HEK293T (cell line): Measurements from ENCODE around the gene IL2RG.

Experiments
- ARNT ChIP-seq: fragments of 450-650 bp; IDR thresholded peaks from 2 replicates; pipeline ENCODE4 v1.6.1; 2017; ENCODE audit warnings: mild to moderate bottlenecking
- BHLHE40 ChIP-seq: fragments of 450-650 bp; IDR thresholded peaks from 2 replicates; pipeline ENCODE4 v1.6.1; 2016; ENCODE audit warnings: mild to moderate bottlenecking, moderate library complexity, borderline replicate concordance
- FOXA1 ChIP-seq: fragments of 450-650 bp; IDR thresholded peaks from 2 replicates; pipeline ENCODE4 v1.6.1; 2016; ENCODE audit warnings: mild to moderate bottlenecking
- HDGF ChIP-seq: fragments of 450-650 bp; IDR thresholded peaks from 2 replicates; pipeline ENCODE4 v1.6.1; 2017; ENCODE audit warnings: antibody characterized with exemption, borderline replicate concordance
- LEF1 ChIP-seq: fragments of 450-650 bp; IDR thresholded peaks from 2 replicates; pipeline ENCODE4 v1.6.1; 2017; ENCODE audit warnings: mild to moderate bottlenecking, borderline replicate concordance

- TF ChIP-seq BHLHE40 (no peak), ARNT (no peak), LEF1 (no peak), HDGF (no peak), FOXA1 (no peak)
Observed at GRCh38 chrX:71082822-71083221, 28.6 kb downstream of the IL2RG start.
